HFFc6 (cell line): ENCODE results near the gene ZNF600. TPM values are rescaled to one million over a fixed set of nuclear protein-coding genes. Genes with fewer than 3 reads are reported as not detected.
"Not testable (repeated sequence)": the region's sequence is repeated elsewhere in the genome, so short reads cannot be mapped to it uniquely, and the experiment has no call there.

Experiments
- DNase-seq: peaks from one replicate; pipeline ENCODE4 v3.0.0-alpha.2; 2018
- H3K27ac Mint-ChIP-seq: 2 replicates; pipeline ENCODE4 v1.8.0; 2020; ENCODE audit warnings: mild to moderate bottlenecking, mixed read lengths
- H3K27me3 Mint-ChIP-seq: 2 replicates; pipeline ENCODE4 v1.8.0; 2021; ENCODE audit warnings: mild to moderate bottlenecking, moderate library complexity, mixed read lengths; ENCODE audit not compliant: insufficient read depth
- H3K36me3 Mint-ChIP-seq: 2 replicates; pipeline ENCODE4 v1.8.0; 2021; ENCODE audit warnings: low read depth, mixed read lengths
- H3K4me1 Mint-ChIP-seq: 2 replicates; pipeline ENCODE4 v1.8.0; 2020; ENCODE audit warnings: low read depth, mixed read lengths
- H3K4me3 Mint-ChIP-seq: 2 replicates; pipeline ENCODE4 v1.8.0; 2020; ENCODE audit warnings: mild to moderate bottlenecking, moderate library complexity, mixed read lengths
- H3K9me3 Mint-ChIP-seq: 2 replicates; pipeline ENCODE4 v1.8.0; 2020; ENCODE audit warnings: mild to moderate bottlenecking, mixed read lengths
- CTCF ChIP-seq: fragments of 200-600 bp; sonication (generic); IDR thresholded peaks from 2 replicates; pipeline ENCODE4 v1.5.0; 2021; ENCODE audit warnings: antibody characterized with exemption, mild to moderate bottlenecking
- long read RNA-seq: library from polyadenylated mRNA; unstranded; transcript quantifications from one replicate; pipeline ENCODE4 v2.0.0, GENCODE V29; 2019
- total RNA-seq, 6 experiments: library from RNA; stranded (reverse); fragmentation: NEBNext Ultra II Directional; extraction: Animal tissue kit (Norgen Biotek cat#: 25700); gene quantifications; 2 replicates in 1 of 6; 3 replicates in 5 of 6; pipeline ENCODE4 v1.2.3, GENCODE V29; 2021

Gene ZNF600
- 1 to 10 TPM; 2.1 to 3.7 (median 3.1) TPM for total RNA-seq
- long read RNA-seq, partial matches to known transcripts, result 0 of 2 reads
- long read RNA-seq, other reads (novel, unspliced or antisense), result 1 of 2 reads

GRCh38 chr19:52786464-52787354 lies at the start of gene ZNF600:
Gene ZNF600 (minus strand): TSS chr19:52786791. CDS start chr19:52778888, 7,903 bp downstream.
- not testable (repeated sequence) for H3K27me3 Mint-ChIP-seq
- peak; percentile 30; the same call in 1 of the 2 replicates for TF ChIP-seq CTCF
- Mint-ChIP-seq H3K4me1 (peaks cover 11% of the 10 kb centered on the region), H3K27ac (peak within 1 kb of the TSS; percentile 74), H3K9me3 (peaks cover 39% of the 10 kb centered on the region), H3K36me3 (peaks cover 18% of the 10 kb centered on the region), H3K4me3 (peak within 1 kb of the TSS; percentile 94)
- DNase-seq, result peak; percentile 68

GRCh38 chr19:52834289-52834688 lies 47.7 kb upstream of the ZNF600 start:
- peaks cover 51% of the 10 kb centered on the region for H3K36me3 Mint-ChIP-seq
- H3K4me3 Mint-ChIP-seq, H3K27ac Mint-ChIP-seq, H3K27me3 Mint-ChIP-seq, H3K4me1 Mint-ChIP-seq, DNase-seq: not testable (repeated sequence)
- H3K9me3 Mint-ChIP-seq, result peaks cover 78% of the 10 kb centered on the region

GRCh38 chr19:52833541-52833940 lies 47.0 kb upstream of the ZNF600 start:
- not testable (repeated sequence) for H3K4me1 Mint-ChIP-seq, DNase-seq, H3K4me3 Mint-ChIP-seq, H3K27ac Mint-ChIP-seq, H3K27me3 Mint-ChIP-seq
- Mint-ChIP-seq H3K36me3 (peaks cover 44% of the 10 kb centered on the region), H3K9me3 (peaks cover 72% of the 10 kb centered on the region)

- peaks cover 59% of the 10 kb centered on the region for H3K9me3 Mint-ChIP-seq
- H3K4me3 Mint-ChIP-seq, H3K27me3 Mint-ChIP-seq, H3K4me1 Mint-ChIP-seq, H3K36me3 Mint-ChIP-seq, DNase-seq, H3K27ac Mint-ChIP-seq: not testable (repeated sequence)
Observed at GRCh38 chr19:52829866-52830265, 43.3 kb upstream of the ZNF600 start.

GRCh38 chr19:52825765-52826164 lies 39.2 kb upstream of the ZNF600 start:
- Mint-ChIP-seq H3K4me1 (peaks cover 3% of the 10 kb centered on the region), H3K9me3 (peaks cover 49% of the 10 kb centered on the region), H3K4me3 (no peak overlapping the region), H3K27me3 (no peaks in the 10 kb centered on the region), H3K36me3 (peaks cover 12% of the 10 kb centered on the region; the same call in 1 of the 2 replicates), H3K27ac (no peak overlapping the region)
- no peak for TF ChIP-seq CTCF
- DNase-seq, result no peak

GRCh38 chr19:52823676-52824075 lies 37.1 kb upstream of the ZNF600 start:
- H3K9me3 Mint-ChIP-seq, result peaks cover 35% of the 10 kb centered on the region
- no peak for TF ChIP-seq CTCF
- DNase-seq, result no peak
- peaks cover 14% of the 10 kb centered on the region; the same call in 1 of the 2 replicates for H3K36me3 Mint-ChIP-seq
- H3K27ac Mint-ChIP-seq, result no peak overlapping the region
- no peak overlapping the region for H3K4me3 Mint-ChIP-seq
- peaks cover 9% of the 10 kb centered on the region for H3K4me1 Mint-ChIP-seq
- no peaks in the 10 kb centered on the region for H3K27me3 Mint-ChIP-seq

- H3K9me3 Mint-ChIP-seq, result peaks cover 35% of the 10 kb centered on the region
- DNase-seq, result peak; percentile 28
- peaks cover 30% of the 10 kb centered on the region for H3K36me3 Mint-ChIP-seq
- H3K27me3 Mint-ChIP-seq, result not testable (repeated sequence)
- H3K4me1 Mint-ChIP-seq, result peaks cover 17% of the 10 kb centered on the region
- peak within 1 kb of the TSS; percentile 97 for H3K4me3 Mint-ChIP-seq
- H3K27ac Mint-ChIP-seq, result peak within 1 kb of the TSS; percentile 83
Observed at GRCh38 chr19:52821204-52821960, 34.8 kb upstream of the ZNF600 start, which contains the start of gene ZNF28. Gene ZNF28 (minus strand): TSS chr19:52821633. CDS start chr19:52817958, 3,675 bp downstream.

GRCh38 chr19:52820472-52821203 lies 34.0 kb upstream of the ZNF600 start:
- peaks cover 35% of the 10 kb centered on the region for H3K9me3 Mint-ChIP-seq
- peak overlapping the region; percentile 97 for H3K4me3 Mint-ChIP-seq
- H3K36me3 Mint-ChIP-seq, result peaks cover 30% of the 10 kb centered on the region
- peak overlapping the region; percentile 83 for H3K27ac Mint-ChIP-seq
- H3K27me3 Mint-ChIP-seq, result not testable (repeated sequence)
- peaks cover 17% of the 10 kb centered on the region for H3K4me1 Mint-ChIP-seq
- peak; percentile 7 for DNase-seq
